K562 (cell line): ENCODE results near the gene TF.

Experiments used
- BACH1 ChIP-seq: fragments of 200-800 bp; sonication (Bioruptor generic); IDR thresholded peaks from 2 replicates; pipeline ENCODE4 v1.6.1; 2016; ENCODE audit warnings: missing genetic modification characterization, missing compliant biosample characterization
- ETV6 ChIP-seq, 3 experiments: fragments of 150-350 bp in 1 of 3; sonication (generic) in 1 of 3; formaldehyde crosslinking in 1 of 3; IDR thresholded peaks; 2 replicates each; pipeline versions ENCODE4 v1.6.1 to v1.8.0; 2014 to 2022; ENCODE audit warnings: borderline replicate concordance in 2 of 3, low read depth in 2 of 3, antibody characterized with exemption in 1 of 3, low read length in 1 of 3, mild to moderate bottlenecking in 1 of 3, missing genetic modification reagents in 1 of 3
- EZH2 ChIP-seq: IDR thresholded peaks from 2 replicates; pipeline ENCODE4 v1.6.1; 2012; ENCODE audit warnings: low read depth, mild to moderate bottlenecking, inconsistent platforms, low read length, borderline replicate concordance
- HIVEP1 ChIP-seq: fragments of 250-450 bp; sonication (Bioruptor Pico); IDR thresholded peaks from 2 replicates; pipeline ENCODE4 v1.4.0; 2020; ENCODE audit warnings: mild to moderate bottlenecking
- HNRNPLL ChIP-seq: fragments of 200-400 bp; formaldehyde crosslinking; IDR thresholded peaks from 2 replicates; pipeline ENCODE4 v1.6.1; 2017; ENCODE audit warnings: low read length, low read depth, mild to moderate bottlenecking; ENCODE audit not compliant: poor library complexity, severe bottlenecking
- MYNN ChIP-seq, 2 experiments: sonication (generic); formaldehyde crosslinking in 1 of 2; IDR thresholded peaks; 2 replicates each; pipeline versions ENCODE4 v1.5.0 to v1.6.1; 2016 to 2020; ENCODE audit warnings: antibody characterized with exemption in 1 of 2, missing genetic modification reagents in 1 of 2
- SIN3A ChIP-seq, 2 experiments: fragments of 150-350 bp in 1 of 2; IDR thresholded peaks; 2 replicates each; pipeline ENCODE4 v1.6.1; 2011 to 2016; ENCODE audit warnings: borderline replicate concordance in 2 of 2, low read depth in 2 of 2, low read length in 2 of 2, mild to moderate bottlenecking in 2 of 2, moderate library complexity in 2 of 2; ENCODE audit not compliant: control insufficient read depth in 1 of 2
- SMAD1 ChIP-seq: fragments of 150-350 bp; IDR thresholded peaks from 2 replicates; pipeline ENCODE4 v1.6.1; 2014; ENCODE audit warnings: low read length, low read depth; ENCODE audit not compliant: partially characterized antibody
- SMC3 ChIP-seq: conservative IDR thresholded peaks from 2 replicates; pipeline ENCODE4 v1.6.1; 2011; ENCODE audit warnings: low read depth, low read length, improper control_type of control experiment; ENCODE audit not compliant: insufficient read depth
- ZNF263 ChIP-seq: sonication (generic); formaldehyde crosslinking; IDR thresholded peaks from 2 replicates; pipeline ENCODE4 v1.8.0; 2022; ENCODE audit warnings: mild to moderate bottlenecking, missing genetic modification reagents, borderline replicate concordance
- TF ChIP-seq, protein P1 (sequence below), 3 experiments: IDR thresholded peaks in 2 of 3; conservative IDR thresholded peaks in 1 of 3; 2 replicates each; pipeline ENCODE4 v1.5.1; 2011 to 2012; ENCODE audit warnings: low read length in 3 of 3, mild to moderate bottlenecking in 3 of 3, control low read depth in 2 of 3, improper control_type of control experiment in 1 of 3, inconsistent platforms in 1 of 3, low read depth in 1 of 3, mixed read lengths in 1 of 3, moderate library complexity in 1 of 3; ENCODE audit not compliant: insufficient read depth in 2 of 3
- TF ChIP-seq, protein P2 (sequence below): fragments of 250-450 bp; sonication (Bioruptor Pico); IDR thresholded peaks from 2 replicates; pipeline ENCODE4 v1.4.0; 2020; ENCODE audit warnings: mild to moderate bottlenecking, moderate library complexity

DNA sequence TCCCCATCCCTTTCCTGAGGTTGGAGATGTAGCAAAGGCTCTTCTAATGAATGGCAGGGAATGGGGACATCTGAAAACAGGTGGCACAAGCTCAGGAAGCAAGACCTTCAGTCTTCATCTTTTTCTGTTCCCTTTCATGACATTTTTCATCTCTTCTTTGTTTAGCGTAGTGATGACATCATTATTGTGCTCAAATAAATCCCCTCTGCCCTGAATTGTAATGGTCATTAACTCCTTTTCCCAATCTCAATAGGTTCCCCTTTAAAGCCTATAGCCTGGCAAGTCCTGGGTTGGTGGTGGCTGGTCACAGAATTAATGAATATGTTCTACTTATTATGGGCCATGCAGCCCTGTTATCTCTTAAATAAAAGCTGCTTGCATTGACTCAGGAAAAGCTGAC, 21.4 kb downstream of the TF start:
- TF ChIP-seq SIN3A (IDR thresholded peaks at IDR 0.05; ENCODE audit: borderline replicate concordance in 2 of 2, control insufficient read depth in 1 of 2, low read depth in 2 of 2, low read length in 2 of 2), result no peak
- TF ChIP-seq HIVEP1, result no peak
- no peak for TF ChIP-seq SMAD1
- no peak for TF ChIP-seq EZH2
- no peak for TF ChIP-seq SMC3
- TF ChIP-seq ETV6 (IDR thresholded peaks at IDR 0.05; ENCODE audit: borderline replicate concordance in 1 of 2, low read depth in 2 of 2, low read length in 1 of 2), result no peak
- no peak for TF ChIP-seq ETV6 (CRISPR knock-in tag; IDR thresholded peaks at IDR 0.05; ENCODE audit: borderline replicate concordance)
- TF ChIP-seq HNRNPLL, result no peak
- TF ChIP-seq, protein P1, sequence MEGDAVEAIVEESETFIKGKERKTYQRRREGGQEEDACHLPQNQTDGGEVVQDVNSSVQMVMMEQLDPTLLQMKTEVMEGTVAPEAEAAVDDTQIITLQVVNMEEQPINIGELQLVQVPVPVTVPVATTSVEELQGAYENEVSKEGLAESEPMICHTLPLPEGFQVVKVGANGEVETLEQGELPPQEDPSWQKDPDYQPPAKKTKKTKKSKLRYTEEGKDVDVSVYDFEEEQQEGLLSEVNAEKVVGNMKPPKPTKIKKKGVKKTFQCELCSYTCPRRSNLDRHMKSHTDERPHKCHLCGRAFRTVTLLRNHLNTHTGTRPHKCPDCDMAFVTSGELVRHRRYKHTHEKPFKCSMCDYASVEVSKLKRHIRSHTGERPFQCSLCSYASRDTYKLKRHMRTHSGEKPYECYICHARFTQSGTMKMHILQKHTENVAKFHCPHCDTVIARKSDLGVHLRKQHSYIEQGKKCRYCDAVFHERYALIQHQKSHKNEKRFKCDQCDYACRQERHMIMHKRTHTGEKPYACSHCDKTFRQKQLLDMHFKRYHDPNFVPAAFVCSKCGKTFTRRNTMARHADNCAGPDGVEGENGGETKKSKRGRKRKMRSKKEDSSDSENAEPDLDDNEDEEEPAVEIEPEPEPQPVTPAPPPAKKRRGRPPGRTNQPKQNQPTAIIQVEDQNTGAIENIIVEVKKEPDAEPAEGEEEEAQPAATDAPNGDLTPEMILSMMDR (IDR thresholded peaks at IDR 0.05 in 2 of 3, conservative IDR thresholded peaks at IDR 0.05 in 1 of 3; ENCODE audit: insufficient read depth in 2 of 3, low read depth in 1 of 3, low read length in 3 of 3), result no peak
- no peak for TF ChIP-seq MYNN (IDR thresholded peaks at IDR 0.05)
- TF ChIP-seq MYNN (CRISPR knock-in tag; IDR thresholded peaks at IDR 0.05), result no peak
- no peak for TF ChIP-seq ZNF263 (CRISPR knock-in tag)
- no peak for TF ChIP-seq BACH1 (tag)
- TF ChIP-seq, protein P2, sequence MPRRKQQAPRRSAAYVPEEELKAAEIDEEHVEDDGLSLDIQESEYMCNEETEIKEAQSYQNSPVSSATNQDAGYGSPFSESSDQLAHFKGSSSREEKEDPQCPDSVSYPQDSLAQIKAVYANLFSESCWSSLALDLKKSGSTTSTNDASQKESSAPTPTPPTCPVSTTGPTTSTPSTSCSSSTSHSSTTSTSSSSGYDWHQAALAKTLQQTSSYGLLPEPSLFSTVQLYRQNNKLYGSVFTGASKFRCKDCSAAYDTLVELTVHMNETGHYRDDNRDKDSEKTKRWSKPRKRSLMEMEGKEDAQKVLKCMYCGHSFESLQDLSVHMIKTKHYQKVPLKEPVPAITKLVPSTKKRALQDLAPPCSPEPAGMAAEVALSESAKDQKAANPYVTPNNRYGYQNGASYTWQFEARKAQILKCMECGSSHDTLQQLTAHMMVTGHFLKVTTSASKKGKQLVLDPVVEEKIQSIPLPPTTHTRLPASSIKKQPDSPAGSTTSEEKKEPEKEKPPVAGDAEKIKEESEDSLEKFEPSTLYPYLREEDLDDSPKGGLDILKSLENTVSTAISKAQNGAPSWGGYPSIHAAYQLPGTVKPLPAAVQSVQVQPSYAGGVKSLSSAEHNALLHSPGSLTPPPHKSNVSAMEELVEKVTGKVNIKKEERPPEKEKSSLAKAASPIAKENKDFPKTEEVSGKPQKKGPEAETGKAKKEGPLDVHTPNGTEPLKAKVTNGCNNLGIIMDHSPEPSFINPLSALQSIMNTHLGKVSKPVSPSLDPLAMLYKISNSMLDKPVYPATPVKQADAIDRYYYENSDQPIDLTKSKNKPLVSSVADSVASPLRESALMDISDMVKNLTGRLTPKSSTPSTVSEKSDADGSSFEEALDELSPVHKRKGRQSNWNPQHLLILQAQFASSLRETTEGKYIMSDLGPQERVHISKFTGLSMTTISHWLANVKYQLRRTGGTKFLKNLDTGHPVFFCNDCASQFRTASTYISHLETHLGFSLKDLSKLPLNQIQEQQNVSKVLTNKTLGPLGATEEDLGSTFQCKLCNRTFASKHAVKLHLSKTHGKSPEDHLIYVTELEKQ (CRISPR knock-in tag), result no peak
